H9 (cell line): ENCODE data around the gene SRM. TPM values are rescaled to one million over a fixed set of nuclear protein-coding genes. Genes with fewer than 3 reads are reported as not detected.
A peak's percentile ranks its signal among the peaks of the same experiment; 100 is the strongest.

Experiments used
- DNase-seq: peaks from one replicate; pipeline ENCODE4 v3.0.0-alpha.2; 2017
- H2AFZ ChIP-seq: one replicate; pipeline ENCODE4 v1.6.1; 2013; ENCODE audit warnings: mild to moderate bottlenecking, low read length, control low read depth, moderate library complexity
- H2AK5ac ChIP-seq: 2 replicates; pipeline ENCODE4 v1.6.1; 2013; ENCODE audit warnings: low read length, control low read depth, mixed read lengths; ENCODE audit not compliant: insufficient read length
- H2BK120ac ChIP-seq: one replicate; pipeline ENCODE4 v1.6.1; 2013; ENCODE audit warnings: low read depth, mild to moderate bottlenecking, low read length, control low read depth, inconsistent platforms; ENCODE audit not compliant: poor library complexity, severe bottlenecking
- H2BK12ac ChIP-seq: 2 replicates; pipeline ENCODE4 v1.6.1; 2013; ENCODE audit warnings: low read length, control low read depth, mixed read lengths, low read depth; ENCODE audit not compliant: insufficient read length
- H2BK15ac ChIP-seq: 2 replicates; pipeline ENCODE4 v1.6.1; 2013; ENCODE audit warnings: low read depth, low read length, control low read depth
- H2BK20ac ChIP-seq: one replicate; pipeline ENCODE4 v1.6.1; 2013; ENCODE audit warnings: low read depth, mild to moderate bottlenecking, low read length, control low read depth, inconsistent platforms; ENCODE audit not compliant: poor library complexity, severe bottlenecking
- H2BK5ac ChIP-seq: 2 replicates; pipeline ENCODE4 v1.6.1; 2013; ENCODE audit warnings: low read length, control low read depth, mixed read lengths; ENCODE audit not compliant: insufficient read length
- H3K14ac ChIP-seq: 2 replicates; pipeline ENCODE4 v1.6.1; 2013; ENCODE audit warnings: low read length, control low read depth; ENCODE audit not compliant: insufficient read depth
- H3K18ac ChIP-seq: 2 replicates; pipeline ENCODE4 v1.6.1; 2013; ENCODE audit warnings: low read depth, mild to moderate bottlenecking, mixed read lengths, low read length, control low read depth; ENCODE audit not compliant: insufficient read length
- H3K23ac ChIP-seq: 2 replicates; pipeline ENCODE4 v1.6.1; 2013; ENCODE audit warnings: low read length, control low read depth, mixed read lengths, low read depth; ENCODE audit not compliant: insufficient read length
- H3K23me2 ChIP-seq: 2 replicates; pipeline ENCODE4 v1.6.1; 2013; ENCODE audit warnings: low read depth, mild to moderate bottlenecking, mixed read lengths, low read length, control low read depth; ENCODE audit not compliant: insufficient read length, poor library complexity, severe bottlenecking
- H3K27ac ChIP-seq: 2 replicates; pipeline ENCODE4 v1.5.1; 2013; ENCODE audit warnings: low read length, control low read depth, mixed read lengths, low read depth; ENCODE audit not compliant: insufficient read length
- H3K27me3 ChIP-seq: 2 replicates; pipeline ENCODE4 v1.6.1; 2013; ENCODE audit warnings: low read length, control low read depth, inconsistent platforms; ENCODE audit not compliant: insufficient read depth
- H3K4ac ChIP-seq: 2 replicates; pipeline ENCODE4 v1.6.1; 2013; ENCODE audit warnings: low read depth, mild to moderate bottlenecking, control low read depth, inconsistent platforms, low read length, moderate library complexity
- H3K4me1 ChIP-seq: 2 replicates; pipeline ENCODE4 v1.6.1; 2013; ENCODE audit warnings: low read length, control low read depth, inconsistent platforms; ENCODE audit not compliant: insufficient read depth
- H3K4me2 ChIP-seq: 2 replicates; pipeline ENCODE4 v1.6.1; 2013; ENCODE audit warnings: low read length, control low read depth, mixed read lengths; ENCODE audit not compliant: insufficient read length, insufficient read depth
- H3K56ac ChIP-seq: 2 replicates; pipeline ENCODE4 v1.6.1; 2013; ENCODE audit warnings: low read depth, mild to moderate bottlenecking, mixed read lengths, low read length, control low read depth; ENCODE audit not compliant: insufficient read length
- H3K79me1 ChIP-seq: 2 replicates; pipeline ENCODE4 v1.6.1; 2013; ENCODE audit warnings: low read depth, mild to moderate bottlenecking, moderate library complexity, low read length, control low read depth, inconsistent platforms; ENCODE audit not compliant: insufficient read depth, poor library complexity, severe bottlenecking
- H3K79me2 ChIP-seq: 2 replicates; pipeline ENCODE4 v1.6.1; 2013; ENCODE audit warnings: low read length, control low read depth, inconsistent platforms; ENCODE audit not compliant: insufficient read depth
- H3K9ac ChIP-seq: 2 replicates; pipeline ENCODE4 v1.6.1; 2013; ENCODE audit warnings: low read length, control low read depth, mixed read lengths; ENCODE audit not compliant: insufficient read length; ENCODE audit errors: extremely low read depth
- H3K9me3 ChIP-seq: one replicate; pipeline ENCODE4 v1.6.1; 2013; ENCODE audit warnings: low read depth, low read length, inconsistent platforms; ENCODE audit not compliant: control insufficient read depth
- H3T11ph ChIP-seq: one replicate; pipeline ENCODE4 v1.6.1; 2013; ENCODE audit warnings: mild to moderate bottlenecking, low read length, control low read depth, inconsistent platforms
- H4K20me1 ChIP-seq: one replicate; pipeline ENCODE4 v1.6.1; 2013; ENCODE audit not compliant: control insufficient read depth, insufficient read length, insufficient read depth
- H4K5ac ChIP-seq: 2 replicates; pipeline ENCODE4 v1.6.1; 2013; ENCODE audit warnings: low read depth, mild to moderate bottlenecking, mixed read lengths, low read length, control low read depth; ENCODE audit not compliant: insufficient read length
- H4K8ac ChIP-seq: replicated peaks from 2 replicates; pipeline ENCODE4 v1.6.1; 2013; ENCODE audit warnings: low read length, control low read depth, mixed read lengths, low read depth; ENCODE audit not compliant: insufficient read length
- H4K91ac ChIP-seq: 2 replicates; pipeline ENCODE4 v1.6.1; 2013; ENCODE audit warnings: low read depth, mild to moderate bottlenecking, moderate library complexity, mixed read lengths, low read length, control low read depth; ENCODE audit not compliant: insufficient read length
- H3K27ac Mint-ChIP-seq, 3 experiments: 2 replicates in 2 of 3; 3 replicates in 1 of 3; pipeline ENCODE4 v1.8.0; 2020 to 2021; ENCODE audit warnings: mixed read lengths in 3 of 3, mild to moderate bottlenecking in 1 of 3, moderate library complexity in 1 of 3
- H3K27me3 Mint-ChIP-seq: 2 replicates; pipeline ENCODE4 v1.8.0; 2021; ENCODE audit warnings: low read depth, mild to moderate bottlenecking, moderate library complexity, mixed read lengths
- H3K36me3 Mint-ChIP-seq, 3 experiments: 2 replicates in 2 of 3; 3 replicates in 1 of 3; pipeline ENCODE4 v1.8.0; 2020 to 2021; ENCODE audit warnings: low read depth in 3 of 3, mixed read lengths in 3 of 3; ENCODE audit not compliant: insufficient read depth in 1 of 3
- H3K4me1 Mint-ChIP-seq, 2 experiments: 2 replicates each; pipeline ENCODE4 v1.8.0; 2020; ENCODE audit warnings: mixed read lengths in 2 of 2
- H3K4me3 Mint-ChIP-seq, 2 experiments: 2 replicates in 1 of 2; 3 replicates in 1 of 2; pipeline ENCODE4 v1.8.0; 2020 to 2021; ENCODE audit warnings: mild to moderate bottlenecking in 2 of 2, mixed read lengths in 2 of 2, moderate library complexity in 1 of 2
- H3K9me3 Mint-ChIP-seq, 2 experiments: 2 replicates in 1 of 2; 3 replicates in 1 of 2; pipeline ENCODE4 v1.8.0; 2020; ENCODE audit warnings: mild to moderate bottlenecking in 2 of 2, mixed read lengths in 2 of 2, moderate library complexity in 1 of 2
- CTCF ChIP-seq: fragments of 200-600 bp; sonication (generic); conservative IDR thresholded peaks from 3 replicates; pipeline ENCODE4 v1.8.0; 2021; ENCODE audit warnings: antibody characterized with exemption, mild to moderate bottlenecking
- WGBS: extraction: QIAGEN DNeasy Blood & Tissue Kit; methylation state at CpG from one replicate; pipeline ENCODE4 v1.1.7; 2013; ENCODE audit warnings: missing lambda C conversion rate, low lambda C conversion rate, mixed read lengths; ENCODE audit not compliant: insufficient read length; ENCODE audit errors: extremely low coverage; 5-methylcytosine and 5-hydroxymethylcytosine counted together
- total RNA-seq: library from RNA; stranded (reverse); gene quantifications from 2 replicates; pipeline ENCODE4 v1.2.1, GENCODE V29; 2021

The SRM gene
- total RNA-seq, 1 experiment from 2014 or later: 196 TPM

- no peak overlapping the region for H3K23ac ChIP-seq
- no peak overlapping the region for H3K4ac ChIP-seq
- no peak overlapping the region for H2BK20ac ChIP-seq
- peaks cover 26 to 67% (median 37%) of the 10 kb centered on the region in 3 experiments for H3K36me3 Mint-ChIP-seq
- H3K9ac ChIP-seq: peak overlapping the region; percentile 15
- no peaks in the 10 kb centered on the region for H3K9me3 ChIP-seq
- no peak overlapping the region for H3K14ac ChIP-seq
- H3K79me1 ChIP-seq: no peaks in the 10 kb centered on the region
- DNase-seq: no peak
- H2BK5ac ChIP-seq: no peak overlapping the region
- H3K4me1 Mint-ChIP-seq: peaks cover 13 to 19% of the 10 kb centered on the region in 2 experiments
- peaks cover 2% of the 10 kb centered on the region; the same call in 1 of the 2 replicates for H3K79me2 ChIP-seq
- no peak overlapping the region for H2AK5ac ChIP-seq
- H3K27ac ChIP-seq: no peak overlapping the region
- H3K27ac Mint-ChIP-seq: peak overlapping the region in 1 of 3 experiments; percentile 48; a peak in 2 of 7 replicates
- H3T11ph ChIP-seq: no peak overlapping the region
- H3K9me3 Mint-ChIP-seq: no peaks in the 10 kb centered on the region
- H4K8ac ChIP-seq: no peak overlapping the region
- no peaks in the 10 kb centered on the region for H3K4me1 ChIP-seq
- no peak overlapping the region for H2BK120ac ChIP-seq
- WGBS: no CpG with 5 or more reads among the region's 28 CpGs
- H4K91ac ChIP-seq: no peak overlapping the region
- no peak overlapping the region for H3K18ac ChIP-seq
- TF ChIP-seq CTCF: no peak
- H3K4me3 Mint-ChIP-seq: peak overlapping the region; percentile 88 to 91
- H3K27me3 ChIP-seq: no peaks in the 10 kb centered on the region; the same call in 1 of the 2 replicates
- peaks cover 7% of the 10 kb centered on the region for H3K23me2 ChIP-seq
- H2BK12ac ChIP-seq: no peak overlapping the region
- H3K27me3 Mint-ChIP-seq: no peaks in the 10 kb centered on the region
- H4K20me1 ChIP-seq: no peaks in the 10 kb centered on the region
- H4K5ac ChIP-seq: no peak overlapping the region
- H2BK15ac ChIP-seq: no peak overlapping the region
- no peak overlapping the region for H2AFZ ChIP-seq
- no peak overlapping the region for H3K56ac ChIP-seq
- H3K4me2 ChIP-seq: peak overlapping the region; percentile 56
Measured at GRCh38 chr1:11058595-11059154, 1.1 kb downstream of the SRM start.
